NB4 (cell line): Measurements from ENCODE around the gene NLGN3.
A peak's percentile ranks its signal among the peaks of the same experiment; 100 is the strongest.

Source experiments
- DNase-seq: peaks from one replicate; pipeline ENCODE4 v3.0.0; 2010; ENCODE audit warnings: low read depth
- H3K4me3 ChIP-seq: one replicate; pipeline ENCODE4 v1.5.1; 2011; ENCODE audit warnings: mild to moderate bottlenecking, low read depth, low read length, moderate library complexity
- CTCF ChIP-seq: IDR thresholded peaks from one replicate; pipeline ENCODE4 v1.5.1; 2012; ENCODE audit warnings: low read depth, low read length
- MAX ChIP-seq: IDR thresholded peaks from 2 replicates; pipeline ENCODE4 v1.6.1; 2011; ENCODE audit warnings: low read depth, low read length
- MYC ChIP-seq: IDR thresholded peaks from 2 replicates; pipeline ENCODE4 v1.6.1; 2011; ENCODE audit warnings: low read depth, low read length
- POLR2A ChIP-seq: IDR thresholded peaks from 2 replicates; pipeline ENCODE4 v1.6.1; 2011; ENCODE audit warnings: mild to moderate bottlenecking; ENCODE audit not compliant: insufficient read length; ENCODE audit errors: extremely low read depth

NLGN3 gene

GRCh38 chrX:71128915-71129765 is 15.5 kb upstream of the NLGN3 start:
- peak; percentile 78 for DNase-seq
- TF ChIP-seq MYC, result no peak
- TF ChIP-seq CTCF, result peak; percentile 74
- no peak for TF ChIP-seq POLR2A
- peak; percentile 30; the same call in 1 of the 2 replicates for TF ChIP-seq MAX
- H3K4me3 ChIP-seq, result no peak overlapping the region

GRCh38 chrX:71131510-71131909 is 13.1 kb upstream of the NLGN3 start:
- no peak for TF ChIP-seq MYC
- TF ChIP-seq MAX, result no peak
- no peak for TF ChIP-seq CTCF
- TF ChIP-seq POLR2A, result no peak
- H3K4me3 ChIP-seq, result no peak overlapping the region
- no peak for DNase-seq

- DNase-seq, result no peak
- H3K4me3 ChIP-seq, result no peak overlapping the region
Observed at GRCh38 chrX:71140440-71140839, 4.2 kb upstream of the NLGN3 start.

GRCh38 chrX:71143508-71143907 is 1.1 kb upstream of the NLGN3 start:
- H3K4me3 ChIP-seq, result no peak overlapping the region
- TF ChIP-seq POLR2A, result no peak
- no peak for TF ChIP-seq CTCF
- TF ChIP-seq MYC, result no peak
- no peak for TF ChIP-seq MAX
- DNase-seq, result no peak

More at GRCh38 chrX:71140440-71140839, 4.2 kb upstream of the NLGN3 start:
- TF ChIP-seq CTCF (no peak), POLR2A (no peak)

GRCh38 chrX:71147496-71148277 is 3.0 kb downstream of the NLGN3 start:
- TF ChIP-seq MAX (no peak), CTCF (no peak), MYC (no peak), POLR2A (no peak)
- DNase-seq, result peak; percentile 60
- H3K4me3 ChIP-seq, result no peak overlapping the region
